DMS53 treated with DMSO at 0.1 percent for 48 hours (cell line): ENCODE data around the gene HYAL2.

Experiments used
- DNase-seq: peaks from one replicate; lab custom pipeline; 2025; ENCODE audit not compliant: unreplicated experiment; lab: John Stamatoyannopoulos, UW

HYAL2 gene

DNA sequence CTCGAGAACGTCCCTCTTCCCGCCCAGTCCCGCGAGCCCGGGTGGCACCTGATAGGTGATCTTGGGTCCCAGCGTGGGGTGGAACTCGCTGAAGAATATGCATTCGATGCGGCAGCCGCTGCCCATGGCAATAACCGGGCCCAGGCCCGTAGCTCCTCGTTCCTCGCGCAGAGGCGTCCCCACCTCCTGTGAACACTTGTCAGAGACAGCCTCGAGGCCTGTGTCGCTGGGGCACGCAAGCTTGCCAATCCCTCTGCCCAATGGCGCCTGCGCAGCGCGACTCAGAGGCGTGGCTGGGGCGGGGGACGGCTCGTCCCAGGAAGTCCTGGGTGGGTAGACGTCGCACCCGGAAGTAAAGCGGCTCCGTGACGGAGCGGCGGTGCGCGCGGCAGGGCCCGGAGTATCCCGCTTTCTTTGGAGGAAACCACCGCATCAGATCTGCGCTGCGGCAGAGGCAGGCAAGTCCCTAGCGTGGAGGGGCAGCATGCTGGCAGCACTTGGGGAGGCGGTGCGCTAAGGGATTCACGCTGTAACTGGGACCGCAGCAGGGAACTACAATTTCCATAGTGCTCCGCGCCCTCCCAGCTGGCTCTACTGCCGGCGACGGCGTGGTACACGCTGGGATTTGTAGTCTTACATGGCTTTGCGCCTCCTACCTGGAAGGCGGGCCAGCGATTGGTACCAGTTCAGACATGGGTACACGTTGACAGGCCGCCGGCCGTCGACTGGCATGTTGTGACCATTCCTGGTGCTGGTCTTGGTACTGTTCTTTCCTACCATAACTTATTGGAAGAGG lies 28.2 kb upstream of the HYAL2 start, which contains the start of the genes CYB561D2 and NPRL2:
TSS of gene CYB561D2 (plus strand) at position 336 of the 796 bp plus-strand sequence. CDS start 572 bp downstream, outside the sequence.
TSS of gene NPRL2 (minus strand) at position 249 of the 796 bp plus-strand sequence. CDS start at position 126, 123 bp downstream.
- peak; percentile 51 for DNase-seq

DNA sequence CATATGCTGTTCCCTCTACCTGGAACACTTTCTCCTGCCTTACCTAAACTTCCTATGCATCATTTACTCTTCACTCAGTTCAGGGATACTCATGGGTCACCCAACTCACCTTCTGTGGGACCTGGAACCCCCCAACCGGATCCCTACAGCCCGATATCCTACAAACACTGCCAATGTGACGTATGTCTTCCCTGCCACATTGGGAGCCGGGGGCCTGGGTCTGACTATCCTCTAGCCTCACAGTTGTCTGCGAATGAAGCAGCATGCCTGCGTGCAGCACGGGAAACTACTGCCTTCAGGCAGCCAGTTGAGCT lies 27.6 kb upstream of the HYAL2 start:
- no peak for DNase-seq

DNA sequence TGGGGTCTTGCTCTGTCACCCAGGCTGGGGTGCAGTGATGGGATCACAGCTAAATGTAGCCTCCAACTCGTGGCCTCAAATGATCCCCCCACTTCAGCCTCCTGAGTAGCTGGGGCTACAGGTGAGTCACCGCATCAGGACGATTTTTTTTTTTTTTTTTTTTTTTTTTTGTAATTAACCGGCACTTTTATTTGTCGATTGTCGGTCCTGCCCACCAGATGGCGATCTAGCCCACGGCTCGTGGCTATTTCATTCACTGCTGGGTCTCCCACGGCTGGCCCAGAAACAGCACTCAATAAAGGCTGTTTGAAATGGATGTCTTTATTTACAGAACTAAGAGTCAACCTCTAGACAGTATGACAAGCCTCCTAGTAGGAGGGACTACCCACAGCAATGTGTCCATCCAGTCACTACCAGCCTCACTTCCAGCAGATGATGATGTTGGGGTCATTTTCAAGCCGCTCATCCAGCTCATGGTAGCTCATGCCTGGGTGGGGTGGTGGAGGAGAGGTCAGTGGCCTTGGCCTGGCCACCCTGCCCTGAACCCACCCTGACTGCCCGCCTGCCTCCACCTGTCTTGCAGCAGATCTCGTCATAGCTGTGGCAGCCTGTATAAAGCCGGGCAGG lies 24.8 kb upstream of the HYAL2 start:
- DNase-seq: peak; percentile 44

DNA sequence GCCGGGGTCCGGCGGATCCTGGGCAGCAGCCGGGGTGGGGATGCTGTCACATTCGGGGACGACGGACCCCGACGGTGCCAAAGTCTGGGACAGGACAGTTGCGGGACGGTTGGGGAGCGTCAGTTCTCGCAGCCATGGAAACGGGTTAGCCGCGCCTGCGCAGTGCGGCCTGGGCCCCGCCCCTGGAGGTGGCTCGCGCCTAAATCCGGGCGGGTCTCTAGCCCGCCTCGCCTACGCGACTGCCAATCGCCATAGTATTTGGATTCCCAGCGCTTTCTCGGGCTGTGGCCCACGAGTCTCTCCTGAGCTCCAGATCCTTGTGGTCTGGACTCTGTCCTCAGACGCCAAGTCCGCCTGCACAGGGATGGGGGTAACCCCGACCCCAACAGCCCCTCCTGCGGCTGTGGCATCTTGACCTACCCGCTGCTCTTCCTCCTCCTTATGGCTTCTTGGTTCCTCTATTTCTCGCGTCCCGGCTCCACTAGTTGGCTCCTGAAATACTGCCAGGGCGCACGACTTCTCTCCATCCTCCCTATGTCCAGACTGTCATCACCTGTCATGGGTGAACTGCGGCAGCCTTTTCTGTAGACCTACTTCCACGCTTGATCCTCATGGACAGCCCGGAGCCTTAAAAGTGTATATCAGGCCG lies 23.2 kb upstream of the HYAL2 start, which contains the start of gene ZMYND10:
TSS of gene ZMYND10 (minus strand) at position 147 of the 649 bp plus-strand sequence. CDS start 153 bp downstream, outside the sequence.
- no peak for DNase-seq

DNA sequence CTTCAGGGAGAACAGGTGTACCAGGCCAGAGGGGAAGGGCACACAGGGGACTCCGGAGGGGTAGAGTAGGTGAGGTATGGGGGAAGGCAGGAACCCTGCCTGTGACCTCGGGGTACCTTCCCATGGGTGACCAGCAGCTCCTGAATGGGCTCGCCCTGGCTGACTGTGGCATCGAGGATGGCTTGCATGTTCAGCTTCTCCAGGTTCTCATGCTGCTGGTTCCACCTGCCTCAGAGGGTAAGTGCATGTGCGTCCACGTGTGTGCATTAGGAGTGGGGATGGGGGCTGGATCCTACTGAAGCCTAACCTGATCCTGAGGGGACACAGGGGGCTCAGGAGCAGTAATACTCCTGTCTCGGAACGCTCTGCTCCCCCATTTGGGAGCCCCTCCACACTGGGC lies 22.5 kb upstream of the HYAL2 start:
- DNase-seq: no peak

DNA sequence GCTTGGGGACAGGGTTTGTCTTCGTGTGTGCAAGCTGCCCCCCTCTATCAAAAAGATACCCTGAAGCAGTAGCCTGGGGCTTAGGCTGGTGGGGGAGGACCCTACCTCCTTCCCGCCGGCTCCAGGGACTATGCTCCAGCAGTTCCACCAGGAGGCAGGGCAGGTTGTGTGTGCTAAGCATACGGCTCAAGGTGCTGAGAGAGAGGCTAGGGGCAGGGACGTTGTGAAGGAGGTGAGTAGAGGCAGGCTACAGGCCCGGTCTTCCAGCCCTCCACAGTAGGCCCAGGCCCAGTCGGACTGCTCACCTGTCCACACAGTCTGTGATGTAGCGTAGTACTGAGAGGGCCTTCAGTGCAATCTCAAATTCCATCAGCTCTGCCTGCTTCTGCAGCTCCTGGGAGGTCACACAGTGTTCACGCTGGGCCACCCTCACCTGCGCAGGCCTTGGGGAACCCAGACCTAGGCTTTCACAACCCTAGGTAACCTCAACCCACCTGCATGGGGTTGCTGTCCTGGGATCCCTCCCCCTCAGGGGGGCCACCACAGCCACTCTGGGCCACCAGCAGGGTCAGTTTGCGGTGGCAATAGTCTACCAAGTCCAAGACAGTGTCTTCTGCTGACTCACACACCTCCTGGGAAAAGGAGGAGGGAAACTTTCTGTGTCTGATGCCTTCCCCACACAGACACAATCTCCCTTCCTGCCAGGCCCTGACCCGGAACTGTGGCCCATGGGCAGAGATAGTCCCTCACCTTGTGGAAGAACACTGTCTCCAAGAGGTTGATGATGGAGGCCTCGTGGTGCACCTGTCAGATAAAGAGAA lies 20.5 kb upstream of the HYAL2 start:
- no peak for DNase-seq

DNA sequence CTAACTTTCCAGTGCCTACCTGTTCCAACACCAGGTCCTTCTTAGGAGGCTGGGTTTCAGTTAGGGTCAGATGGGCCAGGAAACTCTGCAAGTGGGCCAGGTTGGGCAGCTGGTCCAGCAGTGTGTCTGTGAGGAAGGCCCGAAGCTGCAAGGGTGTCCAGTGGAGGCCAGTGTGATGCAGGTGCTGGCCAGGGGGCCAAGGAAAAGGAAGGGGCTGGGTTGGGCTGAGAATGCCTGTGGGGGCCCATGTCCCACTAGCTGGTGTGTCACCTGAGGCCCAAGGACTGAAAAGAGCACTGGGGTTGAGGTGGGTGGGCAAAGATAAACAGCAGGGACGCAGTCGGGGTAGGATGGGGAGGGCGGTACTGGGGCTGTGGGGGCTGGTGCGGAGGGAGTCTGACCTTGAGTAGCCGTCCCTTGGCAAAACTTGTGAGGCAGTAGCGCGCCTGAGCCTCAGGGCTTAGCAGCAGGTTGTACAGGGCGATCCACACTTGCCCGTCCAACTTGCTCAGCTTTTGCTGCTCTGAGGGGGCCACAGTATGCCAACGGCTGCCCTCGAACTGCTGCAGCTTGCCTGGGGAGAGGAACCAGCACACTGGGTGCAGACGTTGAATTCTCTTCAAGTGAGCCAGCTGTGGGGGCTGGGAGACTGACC lies 19.6 kb upstream of the HYAL2 start:
- no peak for DNase-seq

DNA sequence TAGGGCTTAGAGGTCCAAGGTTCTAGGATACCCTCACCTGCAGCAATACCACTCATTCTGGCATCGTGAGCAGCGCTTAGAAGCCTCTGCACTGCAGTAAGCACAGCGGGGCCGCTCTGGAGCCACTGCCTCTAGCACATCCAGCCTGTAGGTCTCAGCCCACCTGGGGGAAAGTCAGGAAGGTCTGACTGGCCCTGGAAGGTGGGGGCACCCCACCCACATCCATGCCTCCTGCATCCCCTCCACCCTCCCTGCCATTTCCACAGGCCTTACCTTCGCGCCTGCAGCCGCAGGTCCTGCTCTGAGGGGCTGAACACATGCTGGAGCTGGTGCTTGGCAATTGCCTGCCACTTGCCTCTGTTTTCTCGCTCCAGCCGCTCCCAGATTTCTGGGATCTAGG lies 19.0 kb upstream of the HYAL2 start:
- DNase-seq: no peak

DNA sequence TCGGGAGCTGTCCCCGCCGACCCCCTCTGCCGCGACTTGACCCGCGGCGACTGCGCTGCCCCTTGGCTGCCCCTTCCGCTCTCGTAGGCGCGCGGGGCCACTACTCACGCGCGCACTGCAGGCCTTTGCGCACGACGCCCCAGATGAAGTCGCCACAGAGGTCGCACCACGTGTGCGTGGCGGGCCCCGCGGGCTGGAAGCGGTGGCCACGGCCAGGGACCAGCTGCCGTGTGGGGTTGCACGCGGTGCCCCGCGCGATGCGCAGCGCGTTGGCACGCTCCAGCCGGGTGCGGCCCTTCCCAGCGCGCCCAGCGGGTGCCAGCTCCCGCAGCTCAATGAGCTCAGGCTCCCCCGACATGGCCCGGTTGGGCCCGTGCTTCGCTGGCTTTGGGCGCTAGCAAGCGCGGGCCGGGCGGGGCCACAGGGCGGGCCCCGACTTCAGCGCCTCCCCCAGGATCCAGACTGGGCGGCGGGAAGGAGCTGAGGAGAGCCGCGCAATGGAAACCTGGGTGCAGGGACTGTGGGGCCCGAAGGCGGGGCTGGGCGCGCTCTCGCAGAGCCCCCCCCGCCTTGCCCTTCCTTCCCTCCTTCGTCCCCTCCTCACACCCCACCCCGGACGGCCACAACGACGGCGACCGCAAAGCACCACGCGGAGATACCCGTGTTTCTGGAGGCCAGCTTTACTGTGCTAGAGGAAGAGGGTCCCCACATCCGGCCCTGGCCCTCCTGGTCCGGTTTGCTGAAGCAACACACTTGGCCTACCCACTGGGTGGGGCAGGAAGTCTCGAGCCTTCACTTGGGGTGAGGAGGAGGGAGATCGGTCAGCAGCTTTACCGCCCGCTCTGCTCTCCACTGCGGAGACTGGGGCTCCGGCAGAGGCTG lies 18.1 kb upstream of the HYAL2 start, which contains the start of gene RASSF1:
TSS of gene RASSF1 (minus strand) at position 389 of the 882 bp plus-strand sequence. CDS start at position 358, 31 bp downstream.
- no peak for DNase-seq

DNA sequence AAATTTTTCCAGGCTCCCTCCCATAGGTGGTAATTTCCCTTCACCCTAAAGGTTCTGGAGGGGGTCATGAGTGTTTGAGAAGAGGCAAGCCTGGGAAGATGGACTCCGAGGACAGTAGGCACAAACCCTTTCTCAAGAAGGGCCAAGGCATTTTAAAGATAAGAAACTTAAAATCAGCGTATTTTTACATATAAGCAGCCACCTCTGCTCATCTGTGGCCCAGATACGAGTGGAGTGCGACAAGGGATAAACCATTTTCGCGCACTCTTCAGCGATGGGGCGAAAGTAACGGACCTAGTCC lies 17.6 kb upstream of the HYAL2 start:
- no peak for DNase-seq

DNA sequence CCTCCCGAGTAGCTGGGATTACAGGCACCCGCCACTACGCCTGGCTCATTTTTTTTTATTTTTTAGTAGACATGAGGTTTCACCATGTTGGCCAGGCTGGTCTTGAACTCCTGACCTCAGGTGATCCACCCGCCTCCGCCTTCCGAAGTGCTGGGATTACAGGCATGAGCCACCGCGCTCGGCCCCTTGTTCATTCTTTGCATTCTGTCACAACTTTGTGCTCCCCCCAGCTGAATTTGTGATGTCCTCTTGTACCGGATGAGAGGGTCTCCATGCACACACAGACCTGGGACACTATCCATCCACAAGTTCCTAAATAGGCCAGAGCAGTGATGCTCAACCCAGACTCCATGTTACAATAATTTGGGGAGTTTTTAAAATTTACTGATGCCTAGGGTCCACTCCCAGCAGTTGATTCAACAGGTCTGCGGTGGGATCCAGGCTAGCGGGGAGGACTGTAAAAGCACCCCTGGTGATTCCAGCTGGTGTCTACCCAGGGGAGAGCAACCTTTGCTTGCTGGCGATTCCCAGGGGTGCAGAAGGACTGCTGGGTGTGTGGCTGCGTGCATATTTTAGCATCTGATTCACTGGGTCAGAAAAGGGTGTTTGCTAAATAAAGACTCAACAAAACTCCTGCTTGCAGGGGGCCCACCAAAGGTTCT lies 17.1 kb upstream of the HYAL2 start:
- DNase-seq: no peak

DNA sequence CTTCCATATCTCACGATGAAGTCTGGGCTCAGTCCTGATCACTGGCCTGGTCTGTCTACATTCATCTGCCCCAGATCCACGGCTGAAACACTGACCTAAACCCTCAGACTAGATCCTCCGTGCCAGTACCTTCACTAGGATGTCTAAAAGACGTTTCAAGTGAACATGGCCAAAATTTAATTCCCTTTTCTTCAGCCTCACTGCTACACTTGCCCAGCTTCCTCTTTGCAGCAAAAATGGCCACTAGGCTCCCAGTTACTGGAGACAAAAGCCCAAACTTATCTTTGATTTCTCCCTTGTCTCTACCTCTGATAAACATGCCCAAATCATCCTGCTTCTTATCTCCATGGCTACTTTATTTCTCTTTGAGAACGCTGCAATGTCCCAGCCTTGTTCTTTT lies 16.4 kb upstream of the HYAL2 start:
- no peak for DNase-seq

DNA sequence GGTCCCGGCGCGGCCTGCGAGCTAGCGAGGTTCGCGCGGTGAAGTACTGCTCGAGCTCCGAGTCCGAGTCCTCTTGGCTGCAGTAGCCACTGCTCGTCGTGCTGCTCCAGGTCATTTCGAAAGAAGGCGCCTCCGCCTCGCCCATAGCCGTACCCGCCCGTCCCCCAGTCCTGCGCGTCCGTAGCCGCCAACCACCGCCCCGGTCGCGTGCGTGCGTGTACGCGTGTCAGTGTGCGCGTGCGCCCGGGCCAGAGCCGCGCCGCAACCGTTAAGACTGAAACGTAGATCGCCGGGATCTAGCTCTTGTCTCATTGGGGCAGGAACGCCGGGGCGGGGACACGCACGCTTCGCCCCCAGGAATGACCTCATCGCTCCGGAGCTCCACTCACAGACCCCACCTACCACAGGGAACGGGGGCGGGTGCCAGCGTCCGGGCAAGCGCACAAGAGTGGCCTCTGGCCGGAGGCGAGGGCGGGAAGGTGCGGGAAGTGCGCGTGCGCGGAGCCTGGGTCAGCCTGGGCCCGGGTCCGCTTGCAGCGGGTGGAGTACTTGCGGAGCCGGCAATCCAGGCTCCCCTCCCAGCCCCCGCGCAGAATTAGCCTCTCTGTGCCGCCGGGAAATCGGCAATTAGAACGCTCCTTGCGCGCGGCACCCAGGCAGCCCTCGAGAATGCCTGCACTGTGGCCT lies 14.8 kb upstream of the HYAL2 start:
- peak; percentile 74 for DNase-seq

DNA sequence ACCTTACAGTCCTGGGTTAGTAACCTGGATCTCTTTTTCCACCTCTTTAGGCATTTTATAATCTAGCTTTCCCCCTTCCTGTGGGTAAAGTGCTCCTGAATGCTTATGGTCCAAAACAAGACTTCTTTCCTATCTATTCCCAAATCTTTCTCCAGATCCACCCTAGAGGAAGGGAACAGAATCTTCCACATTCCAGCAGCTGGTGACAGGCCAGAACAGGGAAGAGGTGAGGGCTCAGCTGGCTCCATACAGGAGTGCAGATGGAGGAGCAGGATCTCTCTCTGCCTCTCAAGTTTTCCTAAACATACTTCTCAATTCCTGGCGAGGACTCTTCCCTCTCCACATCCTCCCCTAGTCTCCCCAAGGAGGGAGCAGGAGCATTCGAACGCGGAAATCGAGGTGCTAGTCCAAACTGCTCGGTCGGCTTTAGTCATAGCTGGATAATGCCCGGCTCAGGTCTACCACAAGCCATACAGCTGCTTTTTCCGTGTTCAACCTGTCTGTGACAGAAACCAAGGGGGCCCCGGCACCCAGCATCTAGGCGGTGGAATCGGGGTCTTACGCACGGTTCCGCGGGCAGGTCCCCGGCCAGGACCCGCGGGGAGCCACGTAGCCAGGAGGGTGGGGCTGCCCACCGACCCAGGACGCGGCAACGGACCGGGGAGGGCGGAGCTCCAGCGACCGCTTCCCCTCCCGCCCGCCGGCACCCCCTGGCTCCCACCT lies 14.1 kb upstream of the HYAL2 start:
- no peak for DNase-seq

DNA sequence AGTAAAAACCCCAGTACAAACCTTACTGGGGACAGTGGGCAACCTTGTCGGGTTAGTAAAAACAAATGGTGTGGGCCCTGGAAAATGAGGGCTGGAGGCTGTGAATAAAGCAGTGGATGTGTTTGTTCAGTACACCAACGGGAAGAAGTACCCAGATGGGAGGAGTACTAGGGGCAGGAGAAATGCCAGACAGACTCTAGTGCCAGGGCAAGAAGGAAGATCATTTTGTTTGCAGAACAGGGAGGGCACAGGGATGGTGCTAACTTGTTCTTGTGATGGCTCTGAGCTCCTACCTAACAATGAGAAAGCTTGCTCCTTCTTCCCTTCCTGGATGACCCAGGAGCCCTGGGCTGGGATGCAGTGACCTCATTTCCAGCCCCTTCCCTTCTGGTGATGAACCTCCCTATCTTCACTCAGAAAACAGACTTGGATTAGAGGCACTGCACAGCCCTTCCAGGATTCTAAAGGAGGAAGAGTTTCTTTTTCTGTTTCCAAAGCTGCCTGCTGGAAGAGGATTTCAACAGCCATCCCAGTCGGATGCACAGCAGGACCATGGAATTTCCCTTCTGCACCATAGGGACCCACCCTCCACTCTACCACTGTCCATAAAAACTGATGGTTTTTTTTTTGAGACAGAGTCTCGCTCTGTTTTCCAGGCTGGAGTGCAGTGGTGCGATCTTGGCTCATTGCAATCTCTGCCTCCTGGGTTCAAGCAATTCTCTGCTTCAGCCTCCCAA lies 12.0 kb upstream of the HYAL2 start:
- no peak for DNase-seq

DNA sequence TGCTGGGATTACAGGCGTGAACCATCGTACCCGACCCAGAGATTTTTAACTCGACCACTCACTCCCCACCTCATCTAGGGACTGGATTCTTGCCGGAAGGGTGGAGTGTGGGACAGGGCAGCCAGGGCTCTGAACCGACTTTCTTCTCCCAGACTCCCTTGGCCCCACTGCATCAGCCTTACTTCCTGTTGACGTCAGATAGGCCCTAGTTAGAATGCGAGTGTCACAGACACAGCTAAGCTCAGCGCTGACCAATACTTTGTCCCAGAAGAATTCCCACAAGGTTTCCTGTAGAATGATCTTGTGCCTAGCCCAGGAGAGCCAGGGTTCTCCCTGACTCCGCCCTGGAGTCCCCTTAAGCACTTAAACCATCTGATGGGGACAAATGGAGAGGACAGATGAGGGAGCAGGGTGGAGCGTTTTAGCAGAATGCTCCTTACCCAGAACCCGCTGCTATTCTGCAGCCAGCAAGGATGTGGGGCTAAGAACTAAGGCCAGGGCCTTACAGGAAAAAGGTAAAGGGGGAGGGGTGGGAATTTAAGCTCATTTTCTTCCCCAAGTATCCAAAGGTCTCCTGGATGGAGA lies 11.3 kb upstream of the HYAL2 start:
- DNase-seq: no peak

DNA sequence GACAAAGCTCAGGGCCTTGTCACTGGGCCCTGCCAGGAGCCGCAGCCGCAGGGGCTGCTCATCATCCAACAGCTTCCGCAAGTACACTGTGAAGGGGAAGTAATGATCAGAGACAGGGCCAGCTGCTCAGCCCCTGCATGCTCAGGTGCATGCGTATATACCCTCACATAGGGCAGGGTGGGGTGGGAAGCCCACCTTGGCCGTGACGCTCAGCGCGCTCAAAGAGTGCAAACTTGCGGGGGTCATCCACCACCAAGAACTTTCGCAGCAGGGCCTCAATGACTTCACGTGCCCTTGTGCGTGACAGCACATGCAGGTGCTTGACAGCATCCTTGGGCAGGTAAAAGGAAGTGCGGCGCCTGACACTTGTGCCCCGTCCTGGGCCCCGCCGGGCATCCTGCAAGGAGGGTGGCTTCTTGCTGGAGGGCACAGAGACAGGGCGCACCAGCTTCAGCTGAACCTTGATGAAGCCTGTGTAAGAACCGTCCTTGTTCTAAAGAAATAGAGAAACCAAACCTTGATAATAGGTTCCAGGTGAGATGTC lies 8.9 kb upstream of the HYAL2 start:
- DNase-seq: no peak
